MM.1S (cell line): Measurements from ENCODE around the gene ACO2.

ENCODE experiments used
- DNase-seq: peaks from one replicate; pipeline ENCODE4 v3.0.0-alpha.2; 2015
- H2AFZ ChIP-seq: fragments of 300-600 bp; sonication (generic); 2 replicates; pipeline ENCODE4 v1.6.0; 2016; ENCODE audit warnings: antibody characterized with exemption, low read length
- H3F3A ChIP-seq: fragments of 300-600 bp; sonication (generic); 2 replicates; pipeline ENCODE4 v1.6.1; 2016; ENCODE audit warnings: mild to moderate bottlenecking, antibody characterized with exemption, low read length, moderate library complexity, mixed read lengths; ENCODE audit not compliant: insufficient read depth
- H3K27ac ChIP-seq: fragments of 300-600 bp; sonication (generic); 2 replicates; pipeline ENCODE4 v1.5.1; 2016; ENCODE audit warnings: mild to moderate bottlenecking, low read length
- H3K27me3 ChIP-seq: fragments of 300-600 bp; sonication (generic); replicated peaks from 2 replicates; pipeline ENCODE4 v1.6.0; 2016; ENCODE audit warnings: low read length; ENCODE audit not compliant: insufficient read depth
- H3K36me3 ChIP-seq: fragments of 300-600 bp; sonication (generic); replicated peaks from 2 replicates; pipeline ENCODE4 v1.6.1; 2016; ENCODE audit warnings: mild to moderate bottlenecking, low read length, mixed read lengths; ENCODE audit not compliant: insufficient read depth
- H3K4me1 ChIP-seq: fragments of 300-600 bp; sonication (generic); 2 replicates; pipeline ENCODE4 v1.6.1; 2016; ENCODE audit warnings: low read length, mixed read lengths
- H3K4me2 ChIP-seq: fragments of 300-600 bp; sonication (generic); 2 replicates; pipeline ENCODE4 v1.6.0; 2016; ENCODE audit warnings: low read depth, low read length
- H3K4me3 ChIP-seq: fragments of 300-600 bp; sonication (generic); 2 replicates; pipeline ENCODE4 v1.5.1; 2016; ENCODE audit warnings: low read length, mixed read lengths
- H3K79me2 ChIP-seq: fragments of 300-600 bp; sonication (generic); 2 replicates; pipeline ENCODE4 v1.6.1; 2016; ENCODE audit warnings: mixed run types, low read length, mixed read lengths
- H3K9ac ChIP-seq: fragments of 300-600 bp; sonication (generic); 2 replicates; pipeline ENCODE4 v1.6.1; 2016; ENCODE audit warnings: low read length, mixed read lengths
- H3K9me2 ChIP-seq: fragments of 300-600 bp; sonication (generic); replicated peaks from 2 replicates; pipeline ENCODE4 v1.6.1; 2016; ENCODE audit warnings: mild to moderate bottlenecking, low read length, mixed read lengths; ENCODE audit not compliant: insufficient read depth
- H3K9me3 ChIP-seq: fragments of 300-600 bp; sonication (generic); replicated peaks from 2 replicates; pipeline ENCODE4 v1.6.1; 2016; ENCODE audit warnings: mild to moderate bottlenecking, low read length, mixed read lengths; ENCODE audit not compliant: insufficient read depth
- H4K20me1 ChIP-seq: fragments of 300-600 bp; sonication (generic); 2 replicates; pipeline ENCODE4 v1.6.1; 2016; ENCODE audit warnings: mild to moderate bottlenecking, low read length, moderate library complexity, mixed read lengths; ENCODE audit not compliant: insufficient read depth
- CTCF ChIP-seq: fragments of 300-600 bp; sonication (generic); IDR thresholded peaks from 2 replicates; pipeline ENCODE4 v1.5.1; 2016; ENCODE audit warnings: antibody characterized with exemption, low read length, mixed read lengths
- EZH2 ChIP-seq: fragments of 300-600 bp; sonication (generic); optimal IDR thresholded peaks from 2 replicates; pipeline ENCODE3; 2017; ENCODE audit warnings: low read depth, mild to moderate bottlenecking, antibody characterized with exemption, low read length, mixed read lengths
- EZH2phosphoT487 ChIP-seq: fragments of 300-600 bp; sonication (generic); IDR thresholded peaks from 2 replicates; pipeline ENCODE4 v1.6.1; 2018; ENCODE audit warnings: antibody characterized with exemption, low read length

The ACO2 gene

GRCh38 chr22:41468381-41469217, at the start of gene ACO2, which contains the start of gene PHF5A:
Gene ACO2 (plus strand): TSS chr22:41469117. CDS start chr22:41469147, 30 bp downstream.
Gene PHF5A (minus strand): TSS chr22:41468692. CDS start chr22:41468653, 39 bp downstream.
- H3K4me1 ChIP-seq = peaks cover 23% of the 10 kb centered on the region
- no peaks in the 10 kb centered on the region for H3K27me3 ChIP-seq
- peaks cover 93% of the 10 kb centered on the region for H3K79me2 ChIP-seq
- peak within 1 kb of the TSS; percentile 96 for H3K4me3 ChIP-seq
- peak within 1 kb of the TSS; percentile 97 for H3K9ac ChIP-seq
- peaks cover 4% of the 10 kb centered on the region for H3F3A ChIP-seq
- H3K36me3 ChIP-seq = peaks cover 26% of the 10 kb centered on the region; the same call in 1 of the 2 replicates
- H3K9me2 ChIP-seq = no peaks in the 10 kb centered on the region
- no peaks in the 10 kb centered on the region for H3K9me3 ChIP-seq
- H3K27ac ChIP-seq = peak within 1 kb of the TSS; percentile 90
- H2AFZ ChIP-seq = peak within 1 kb of the TSS; percentile 83
- 0 out of 2 replicates have a peak, but pooled peaks cover 12% of the 10 kb centered on the region for H4K20me1 ChIP-seq
- peak within 1 kb of the TSS; percentile 97 for H3K4me2 ChIP-seq
- peak; percentile 98 for DNase-seq
- TF ChIP-seq EZH2phosphoT487 (no peak), EZH2 (no peak), CTCF (no peak)

GRCh38 chr22:41425660-41426365, 43.1 kb upstream of the ACO2 start:
- Histone ChIP-seq H4K20me1 (no peaks in the 10 kb centered on the region), H2AFZ (no peak overlapping the region), H3K4me3 (no peak overlapping the region), H3K36me3 (no peaks in the 10 kb centered on the region), H3F3A (peaks cover 8% of the 10 kb centered on the region), H3K79me2 (no peaks in the 10 kb centered on the region), H3K9me2 (no peaks in the 10 kb centered on the region), H3K27me3 (no peaks in the 10 kb centered on the region), H3K4me2 (peak overlapping the region; percentile 14; the same call in 1 of the 2 replicates), H3K9me3 (no peaks in the 10 kb centered on the region), H3K27ac (peak overlapping the region; percentile 60; the same call in 1 of the 2 replicates), H3K9ac (no peak overlapping the region; the same call in 1 of the 2 replicates), H3K4me1 (peaks cover 12% of the 10 kb centered on the region)
- DNase-seq = peak; percentile 87
- TF ChIP-seq EZH2phosphoT487 = no peak
- no peak for TF ChIP-seq EZH2
- no peak for TF ChIP-seq CTCF

DNA sequence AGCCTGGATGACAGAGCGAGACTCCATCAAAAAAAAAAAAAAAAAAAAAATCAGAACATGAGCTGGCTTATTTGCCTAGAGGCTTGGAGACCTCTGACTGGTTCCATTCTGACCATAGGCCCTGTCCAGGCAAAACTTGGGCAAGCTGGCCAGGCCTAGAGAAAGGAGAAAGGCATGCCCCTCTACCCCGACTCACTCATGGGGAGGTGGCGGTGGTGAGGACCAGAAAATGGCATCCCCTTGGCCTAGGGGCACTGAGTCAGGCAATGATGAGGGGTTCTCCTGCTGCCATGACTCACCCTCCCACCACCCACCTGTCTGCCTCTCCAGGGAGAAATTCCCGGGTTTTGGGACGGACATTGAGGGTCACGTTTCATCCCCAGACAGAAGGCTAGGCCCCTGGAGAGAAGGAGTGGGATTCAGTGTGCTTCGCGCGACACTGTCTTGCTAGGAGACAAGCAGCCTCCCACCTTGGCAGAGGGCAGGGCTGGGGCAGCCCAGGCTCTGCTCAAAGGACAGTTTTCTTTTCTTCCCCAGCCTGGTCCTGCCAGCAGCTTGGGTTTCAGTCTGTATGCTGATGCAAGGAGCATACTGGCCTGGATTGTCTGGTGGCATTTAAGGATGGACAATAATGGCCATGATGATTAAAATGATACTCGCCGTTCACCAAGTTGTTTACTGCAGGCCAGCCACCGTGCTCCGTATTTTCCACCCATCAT, 39.5 kb upstream of the ACO2 start:
- Histone ChIP-seq H3K36me3 (no peaks in the 10 kb centered on the region), H3K79me2 (no peaks in the 10 kb centered on the region), H3K4me2 (no peak overlapping the region), H3K27me3 (no peaks in the 10 kb centered on the region), H3K9ac (no peak overlapping the region), H3K4me1 (peaks cover 9% of the 10 kb centered on the region), H3K9me2 (no peaks in the 10 kb centered on the region), H3K27ac (no peak overlapping the region), H4K20me1 (no peaks in the 10 kb centered on the region), H3F3A (peaks cover 8% of the 10 kb centered on the region), H3K4me3 (no peak overlapping the region), H2AFZ (no peak overlapping the region), H3K9me3 (no peaks in the 10 kb centered on the region)
- no peak for DNase-seq
- TF ChIP-seq EZH2phosphoT487 = no peak
- no peak for TF ChIP-seq CTCF
- TF ChIP-seq EZH2 = no peak
